IMR-90 (cell line): ENCODE data around the gene EFEMP1. TPM values are rescaled to one million over a fixed set of nuclear protein-coding genes. Genes with fewer than 3 reads are reported as not detected.
A peak's percentile ranks its signal among the peaks of the same experiment; 100 is the strongest.

ENCODE experiments used
- ATAC-seq: fragments of 200-7000 bp; cut with Tn5 transposase; 2 replicates; pipeline ENCODE4 v1.9.1; 2020; ENCODE audit warnings: low read depth, mild to moderate bottlenecking, moderate library complexity
- BruUV-seq: library from RNA; stranded (reverse); fragments of 400-500 nt; replicated peaks from 2 replicates; lab custom pipeline; 2021; lab: Mats Ljungman, UMichigan
- CTCF ChIA-PET: fragments of 300-600 bp; formaldehyde crosslinking; extraction: SDS; loops from one replicate; lab custom pipeline; 2021; ENCODE audit warnings: antibody characterized with exemption; lab: Yijun Ruan, JAX
- POLR2A ChIA-PET: fragments of 300-600 bp; sonication (Branson Sonifier 250); formaldehyde crosslinking; loops from one replicate; lab custom pipeline; 2022; ENCODE audit warnings: antibody characterized with exemption; ENCODE audit not compliant: unreplicated experiment; lab: Charles Lee
- DNase-seq: peaks from one replicate; pipeline ENCODE4 v3.0.0; 2013
- H2AFZ ChIP-seq: replicated peaks from 2 replicates; pipeline ENCODE3; 2013; ENCODE audit warnings: low read length, mild to moderate bottlenecking; ENCODE audit not compliant: poor library complexity
- H2AK5ac ChIP-seq: 2 replicates; pipeline ENCODE4 v1.6.1; 2013; ENCODE audit warnings: low read depth, low read length, inconsistent platforms
- H2AK9ac ChIP-seq: replicated peaks from 2 replicates; pipeline ENCODE3; 2013; ENCODE audit warnings: mild to moderate bottlenecking, low read depth, low read length, moderate library complexity; ENCODE audit not compliant: poor library complexity
- H2BK120ac ChIP-seq: 2 replicates; pipeline ENCODE4 v1.6.1; 2013; ENCODE audit warnings: low read depth, low read length, inconsistent platforms
- H2BK15ac ChIP-seq: 3 replicates; pipeline ENCODE4 v1.6.1; 2013; ENCODE audit warnings: low read depth, low read length, inconsistent platforms
- H2BK20ac ChIP-seq: 2 replicates; pipeline ENCODE4 v1.6.1; 2013; ENCODE audit warnings: low read depth, mild to moderate bottlenecking, inconsistent platforms, low read length, moderate library complexity
- H2BK5ac ChIP-seq: 2 replicates; pipeline ENCODE4 v1.6.1; 2013; ENCODE audit warnings: mild to moderate bottlenecking, low read depth, low read length, inconsistent platforms; ENCODE audit not compliant: poor library complexity, severe bottlenecking
- H3K14ac ChIP-seq: replicated peaks from 2 replicates; pipeline ENCODE4 v1.6.1; 2013; ENCODE audit warnings: low read depth, low read length, inconsistent platforms
- H3K18ac ChIP-seq: 2 replicates; pipeline ENCODE4 v1.6.1; 2013; ENCODE audit warnings: low read depth, low read length, control low read depth
- H3K23ac ChIP-seq: 2 replicates; pipeline ENCODE4 v1.6.1; 2013; ENCODE audit warnings: low read depth, low read length, inconsistent platforms
- H3K27ac ChIP-seq: 2 replicates; pipeline ENCODE4 v1.5.1; 2013; ENCODE audit warnings: mild to moderate bottlenecking, control low read depth, low read length; ENCODE audit not compliant: insufficient read depth
- H3K27me3 ChIP-seq: 2 replicates; pipeline ENCODE4 v1.6.1; 2013; ENCODE audit warnings: low read length; ENCODE audit not compliant: control insufficient read depth, insufficient read depth
- H3K36me3 ChIP-seq: 2 replicates; pipeline ENCODE4 v1.6.1; 2013; ENCODE audit warnings: low read length, mixed read lengths; ENCODE audit not compliant: control insufficient read depth, insufficient read depth
- H3K4ac ChIP-seq: 2 replicates; pipeline ENCODE4 v1.6.1; 2013; ENCODE audit warnings: low read depth, low read length, inconsistent platforms
- H3K4me1 ChIP-seq: 2 replicates; pipeline ENCODE4 v1.6.1; 2013; ENCODE audit warnings: low read length, mixed read lengths; ENCODE audit not compliant: control insufficient read depth, insufficient read depth
- H3K4me2 ChIP-seq: 2 replicates; pipeline ENCODE4 v1.6.1; 2013; ENCODE audit warnings: low read depth, mild to moderate bottlenecking, control low read depth, low read length, moderate library complexity
- H3K4me3 ChIP-seq: 2 replicates; pipeline ENCODE4 v1.5.1; 2013; ENCODE audit warnings: low read depth, mild to moderate bottlenecking, control low read depth, low read length, moderate library complexity; ENCODE audit not compliant: insufficient read depth
- H3K56ac ChIP-seq: 2 replicates; pipeline ENCODE4 v1.6.1; 2013; ENCODE audit warnings: low read length, inconsistent platforms; ENCODE audit not compliant: insufficient read depth; ENCODE audit errors: extremely low read depth
- H3K79me1 ChIP-seq, 2 experiments: 2 replicates each; pipeline ENCODE4 v1.6.1; 2013; ENCODE audit warnings: low read length in 2 of 2, inconsistent platforms in 1 of 2, low read depth in 1 of 2
- H3K9ac ChIP-seq: 2 replicates; pipeline ENCODE4 v1.6.1; 2013; ENCODE audit warnings: low read depth, low read length, control low read depth
- H3K9me1 ChIP-seq: 2 replicates; pipeline ENCODE4 v1.6.1; 2013; ENCODE audit warnings: low read length, inconsistent platforms; ENCODE audit not compliant: insufficient read depth
- H3K9me3 ChIP-seq: 2 replicates; pipeline ENCODE4 v1.6.1; 2013; ENCODE audit warnings: low read length; ENCODE audit not compliant: control insufficient read depth, insufficient read depth
- H4K20me1 ChIP-seq: 2 replicates; pipeline ENCODE4 v1.6.1; 2013; ENCODE audit warnings: low read length, inconsistent platforms; ENCODE audit not compliant: insufficient read depth
- H4K5ac ChIP-seq: 2 replicates; pipeline ENCODE4 v1.6.1; 2013; ENCODE audit warnings: mild to moderate bottlenecking, low read depth, low read length, control low read depth
- H4K8ac ChIP-seq, 2 experiments: 2 replicates each; pipeline ENCODE4 v1.6.1; 2013; ENCODE audit warnings: low read depth in 2 of 2, low read length in 2 of 2, control low read depth in 1 of 2, inconsistent platforms in 1 of 2
- H4K91ac ChIP-seq: 2 replicates; pipeline ENCODE4 v1.6.1; 2013; ENCODE audit warnings: low read depth, low read length, inconsistent platforms; ENCODE audit not compliant: insufficient read depth
- BHLHE40 ChIP-seq: fragments of 150-350 bp; IDR thresholded peaks from 2 replicates; pipeline ENCODE4 v1.6.1; 2016; ENCODE audit warnings: mild to moderate bottlenecking, low read depth, low read length
- CEBPB ChIP-seq: IDR thresholded peaks from 2 replicates; pipeline ENCODE4 v1.6.1; 2012; ENCODE audit warnings: low read depth, low read length, improper control_type of control experiment
- MAFK ChIP-seq: IDR thresholded peaks from 2 replicates; pipeline ENCODE4 v1.6.1; 2012; ENCODE audit warnings: low read depth, low read length, improper control_type of control experiment
- MXI1 ChIP-seq: IDR thresholded peaks from 2 replicates; pipeline ENCODE4 v1.6.1; 2012; ENCODE audit warnings: low read depth, mild to moderate bottlenecking, low read length, moderate library complexity, borderline replicate concordance
- NFE2L2 ChIP-seq: fragments of 150-350 bp; IDR thresholded peaks from 2 replicates; pipeline ENCODE4 v1.6.1; 2016; ENCODE audit warnings: low read depth, mild to moderate bottlenecking, low read length
- POLR2A ChIP-seq: IDR thresholded peaks from 2 replicates; pipeline ENCODE4 v1.6.1; 2012; ENCODE audit warnings: mild to moderate bottlenecking, low read depth, low read length
- RCOR1 ChIP-seq: IDR thresholded peaks from 2 replicates; pipeline ENCODE4 v1.6.1; 2012; ENCODE audit warnings: mild to moderate bottlenecking, low read length, improper control_type of control experiment; ENCODE audit not compliant: insufficient replicate concordance
- SMC3 ChIP-seq: fragments of 150-350 bp; IDR thresholded peaks from 2 replicates; pipeline ENCODE4 v1.6.1; 2016; ENCODE audit warnings: low read depth, mild to moderate bottlenecking, antibody characterized with exemption, low read length, moderate library complexity
- WGBS, 2 experiments: methylation state at CpG; one replicate each; pipeline versions ENCODE4 v1.1.5 to v1.1.7; 2013; ENCODE audit warnings: missing lambda C conversion rate in 2 of 2; ENCODE audit not compliant: insufficient read length in 1 of 2; ENCODE audit errors: extremely low coverage in 2 of 2; 5-methylcytosine and 5-hydroxymethylcytosine counted together
- dilution Hi-C: fragments of 300-500 bp; cut with HindIII; formaldehyde crosslinking; loops from one replicate; pipeline ENCODE4 v1.14.3; 2018; ENCODE audit warnings: low sequenced_read_pairs; ENCODE audit not compliant: unreplicated experiment
- in situ Hi-C: fragments of 300-500 bp; cut with MboI; formaldehyde crosslinking; loops from 3 replicates; pipeline ENCODE4 v1.14.3; 2019; ENCODE audit warnings: low sequenced_read_pairs, inconsistent platforms, mixed read lengths
- intact Hi-C: fragments of 100-400 bp; cut with micrococcal nuclease; formaldehyde crosslinking; loops from 2 replicates; pipeline ENCODE4 v1.10.0; 2022
- polyA plus RNA-seq, 3 experiments: library from polyadenylated mRNA; depleted of rRNA; stranded (reverse); fragments of >200 nt; gene quantifications; 2 replicates each; pipeline ENCODE4 v1.2.3, GENCODE V29; 2012; ENCODE audit warnings: low replicate concordance in 1 of 3
- total RNA-seq: library from RNA; depleted of rRNA; stranded (reverse); fragments of >200 nt; gene quantifications from 2 replicates; pipeline ENCODE4 v1.2.3, GENCODE V29; 2012
- TF ChIP-seq, protein P1 (sequence below): conservative IDR thresholded peaks from 2 replicates; pipeline ENCODE4 v1.5.1; 2012; ENCODE audit warnings: mild to moderate bottlenecking, low read depth, low read length, improper control_type of control experiment
- TF ChIP-seq, protein P2 (sequence below): fragments of 150-350 bp; IDR thresholded peaks from 2 replicates; pipeline ENCODE4 v1.6.1; 2016; ENCODE audit warnings: low read depth, mild to moderate bottlenecking, low read length, moderate library complexity, borderline replicate concordance
- TF ChIP-seq, protein P3 (sequence below): fragments of 150-350 bp; IDR thresholded peaks from 2 replicates; pipeline ENCODE4 v1.6.1; 2017; ENCODE audit warnings: mild to moderate bottlenecking, antibody characterized with exemption, low read length, low read depth

EFEMP1 gene
- total and polyA plus RNA-seq, 2 of the 4 experiments (the other 2 are of a cell fraction): 214 to 219 TPM

DNA sequence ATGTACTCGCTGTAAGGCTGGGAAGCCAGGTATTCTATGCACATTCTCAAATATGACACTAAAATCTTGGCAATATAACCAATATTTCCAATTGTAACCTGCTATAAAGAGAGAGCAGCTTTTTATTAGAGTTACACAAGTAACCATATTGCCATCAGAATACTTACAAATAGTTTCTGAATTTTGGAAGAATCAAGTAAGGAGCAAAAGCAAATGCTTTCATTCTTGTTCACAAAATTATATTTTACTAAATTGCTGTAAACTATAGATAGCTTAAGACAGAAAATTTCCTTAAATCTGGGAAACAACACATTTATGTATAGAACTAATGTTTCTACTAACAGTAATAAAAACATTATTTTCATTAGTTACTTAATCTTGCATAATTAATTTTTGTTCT, 77.2 kb downstream of the EFEMP1 start:
- dilution Hi-C loops (no loop called here), intact Hi-C loops (no loop called here), in situ Hi-C loops (no loop called here)
- H2BK120ac ChIP-seq: no peak overlapping the region; the same call in 1 of the 2 replicates
- H3K27me3 ChIP-seq: no peaks in the 10 kb centered on the region
- no peak overlapping the region for H3K9ac ChIP-seq
- TF ChIP-seq SMC3 (no peak), CEBPB (no peak), NFE2L2 (no peak), MXI1 (no peak), POLR2A (no peak), RCOR1 (no peak), MAFK (no peak), BHLHE40 (no peak)
- TF ChIP-seq, protein P1, sequence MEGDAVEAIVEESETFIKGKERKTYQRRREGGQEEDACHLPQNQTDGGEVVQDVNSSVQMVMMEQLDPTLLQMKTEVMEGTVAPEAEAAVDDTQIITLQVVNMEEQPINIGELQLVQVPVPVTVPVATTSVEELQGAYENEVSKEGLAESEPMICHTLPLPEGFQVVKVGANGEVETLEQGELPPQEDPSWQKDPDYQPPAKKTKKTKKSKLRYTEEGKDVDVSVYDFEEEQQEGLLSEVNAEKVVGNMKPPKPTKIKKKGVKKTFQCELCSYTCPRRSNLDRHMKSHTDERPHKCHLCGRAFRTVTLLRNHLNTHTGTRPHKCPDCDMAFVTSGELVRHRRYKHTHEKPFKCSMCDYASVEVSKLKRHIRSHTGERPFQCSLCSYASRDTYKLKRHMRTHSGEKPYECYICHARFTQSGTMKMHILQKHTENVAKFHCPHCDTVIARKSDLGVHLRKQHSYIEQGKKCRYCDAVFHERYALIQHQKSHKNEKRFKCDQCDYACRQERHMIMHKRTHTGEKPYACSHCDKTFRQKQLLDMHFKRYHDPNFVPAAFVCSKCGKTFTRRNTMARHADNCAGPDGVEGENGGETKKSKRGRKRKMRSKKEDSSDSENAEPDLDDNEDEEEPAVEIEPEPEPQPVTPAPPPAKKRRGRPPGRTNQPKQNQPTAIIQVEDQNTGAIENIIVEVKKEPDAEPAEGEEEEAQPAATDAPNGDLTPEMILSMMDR: no peak
- TF ChIP-seq, protein P2, sequence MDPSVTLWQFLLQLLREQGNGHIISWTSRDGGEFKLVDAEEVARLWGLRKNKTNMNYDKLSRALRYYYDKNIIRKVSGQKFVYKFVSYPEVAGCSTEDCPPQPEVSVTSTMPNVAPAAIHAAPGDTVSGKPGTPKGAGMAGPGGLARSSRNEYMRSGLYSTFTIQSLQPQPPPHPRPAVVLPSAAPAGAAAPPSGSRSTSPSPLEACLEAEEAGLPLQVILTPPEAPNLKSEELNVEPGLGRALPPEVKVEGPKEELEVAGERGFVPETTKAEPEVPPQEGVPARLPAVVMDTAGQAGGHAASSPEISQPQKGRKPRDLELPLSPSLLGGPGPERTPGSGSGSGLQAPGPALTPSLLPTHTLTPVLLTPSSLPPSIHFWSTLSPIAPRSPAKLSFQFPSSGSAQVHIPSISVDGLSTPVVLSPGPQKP: no peak
- TF ChIP-seq, protein P3, sequence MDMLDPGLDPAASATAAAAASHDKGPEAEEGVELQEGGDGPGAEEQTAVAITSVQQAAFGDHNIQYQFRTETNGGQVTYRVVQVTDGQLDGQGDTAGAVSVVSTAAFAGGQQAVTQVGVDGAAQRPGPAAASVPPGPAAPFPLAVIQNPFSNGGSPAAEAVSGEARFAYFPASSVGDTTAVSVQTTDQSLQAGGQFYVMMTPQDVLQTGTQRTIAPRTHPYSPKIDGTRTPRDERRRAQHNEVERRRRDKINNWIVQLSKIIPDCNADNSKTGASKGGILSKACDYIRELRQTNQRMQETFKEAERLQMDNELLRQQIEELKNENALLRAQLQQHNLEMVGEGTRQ: no peak
- H3K4me1 ChIP-seq: peaks cover 23% of the 10 kb centered on the region
- no peaks in the 10 kb centered on the region for H3K79me1 ChIP-seq
- BruUV-seq: no TSS peak
- peaks cover 3% of the 10 kb centered on the region for H3K9me1 ChIP-seq
- H2AK5ac ChIP-seq: no peak overlapping the region
- H2AFZ ChIP-seq: no peak overlapping the region
- DNase-seq: no peak
- H4K5ac ChIP-seq: no peak overlapping the region
- H2BK15ac ChIP-seq: 0 out of 3 replicates have a peak overlapping the region, but pooled peaks have one; percentile 42
- no peak overlapping the region for H2BK20ac ChIP-seq
- H3K18ac ChIP-seq: no peak overlapping the region
- H2AK9ac ChIP-seq: no peak overlapping the region
- H3K27ac ChIP-seq: no peak overlapping the region
- CTCF ChIA-PET: no interaction called here
- H3K9me3 ChIP-seq: no peaks in the 10 kb centered on the region
- H3K36me3 ChIP-seq: no peaks in the 10 kb centered on the region
- H3K4me3 ChIP-seq: no peak overlapping the region
- POLR2A ChIA-PET: no interaction called here
- no peak overlapping the region for H3K4me2 ChIP-seq
- H3K56ac ChIP-seq: no peak overlapping the region
- H4K91ac ChIP-seq: no peak overlapping the region
- no peak overlapping the region for H3K14ac ChIP-seq
- no peak overlapping the region for H4K8ac ChIP-seq
- H4K20me1 ChIP-seq: no peaks in the 10 kb centered on the region
- no peak for ATAC-seq
- no CpG with 5 or more reads among the region's 1 CpG for WGBS, 2 experiments
- H3K23ac ChIP-seq: no peak overlapping the region
- H2BK5ac ChIP-seq: no peak overlapping the region
- no peak overlapping the region for H3K4ac ChIP-seq
